ENCODE data around the gene CAMK4. TPM values are rescaled to one million over a fixed set of nuclear protein-coding genes. Genes with fewer than 3 reads are reported as not detected.

The CAMK4 gene
- total RNA-seq, 1 experiment from 2014 or later, result 14.4 TPM

GRCh38 chr5:111229221-111229835 is 5.1 kb downstream of the CAMK4 start:
- DNase-seq (ENCODE audit: low read depth), result no peak

- DNase-seq (ENCODE audit: low read depth), result peak; percentile 27
Observed at GRCh38 chr5:111229871-111230810, 6.0 kb downstream of the CAMK4 start.

GRCh38 chr5:111231119-111231518 is 6.9 kb downstream of the CAMK4 start:
- DNase-seq (ENCODE audit: low read depth), result no peak

GRCh38 chr5:111232311-111233051 is 8.3 kb downstream of the CAMK4 start:
- DNase-seq (ENCODE audit: low read depth), result no peak

- DNase-seq (ENCODE audit: low read depth), result no peak
Observed at GRCh38 chr5:111233052-111233374, 8.8 kb downstream of the CAMK4 start.

- DNase-seq (ENCODE audit: low read depth), result no peak
Observed at GRCh38 chr5:111234125-111234524, 9.9 kb downstream of the CAMK4 start.

GRCh38 chr5:111235635-111236034 is 11.5 kb downstream of the CAMK4 start:
- DNase-seq (ENCODE audit: low read depth), result no peak

GRCh38 chr5:111236348-111236747 is 12.2 kb downstream of the CAMK4 start:
- DNase-seq (ENCODE audit: low read depth), result no peak

- no peak for DNase-seq (ENCODE audit: low read depth)
Observed at GRCh38 chr5:111236995-111237394, 12.8 kb downstream of the CAMK4 start.

- DNase-seq (ENCODE audit: low read depth), result no peak
Observed at GRCh38 chr5:111237470-111237869, 13.3 kb downstream of the CAMK4 start.

GRCh38 chr5:111238431-111239225 is 14.4 kb downstream of the CAMK4 start:
- DNase-seq (ENCODE audit: low read depth), result no peak

- no peak for DNase-seq (ENCODE audit: low read depth)
Observed at GRCh38 chr5:111241696-111242095, 17.5 kb downstream of the CAMK4 start.

GRCh38 chr5:111242606-111243005 is 18.4 kb downstream of the CAMK4 start:
- no peak for DNase-seq (ENCODE audit: low read depth)

GRCh38 chr5:111243318-111243717 is 19.1 kb downstream of the CAMK4 start:
- no peak for DNase-seq (ENCODE audit: low read depth)

- DNase-seq (ENCODE audit: low read depth), result no peak
Observed at GRCh38 chr5:111245654-111246053, 21.5 kb downstream of the CAMK4 start.

- no peak for DNase-seq (ENCODE audit: low read depth)
Observed at GRCh38 chr5:111246459-111246858, 22.3 kb downstream of the CAMK4 start.

GRCh38 chr5:111248571-111248970 is 24.4 kb downstream of the CAMK4 start:
- no peak for DNase-seq (ENCODE audit: low read depth)

GRCh38 chr5:111251921-111252320 is 27.7 kb downstream of the CAMK4 start:
- DNase-seq (ENCODE audit: low read depth), result no peak

GRCh38 chr5:111252799-111253545 is 28.8 kb downstream of the CAMK4 start:
- DNase-seq (ENCODE audit: low read depth), result no peak

- peak; percentile 69 for DNase-seq (ENCODE audit: low read depth)
Observed at GRCh38 chr5:111254613-111255012, 30.4 kb downstream of the CAMK4 start.

- no peak for DNase-seq (ENCODE audit: low read depth)
Observed at GRCh38 chr5:111255169-111255568, 31.0 kb downstream of the CAMK4 start.
